ENCODE data around the gene VGLL2. TPM values are rescaled to one million over a fixed set of nuclear protein-coding genes. Genes with fewer than 3 reads are reported as not detected.

VGLL2 gene
- total and polyA plus RNA-seq, 2 donors (not counting 1 experiment from before 2014, with no cell fraction given), result not detected

GRCh38 chr6:117309069-117309468, 43.7 kb downstream of the VGLL2 start:
- no peaks in the 10 kb centered on the region for H3K79me2 ChIP-seq (ENCODE audit: control insufficient read depth, insufficient read depth, low read length)

DNA sequence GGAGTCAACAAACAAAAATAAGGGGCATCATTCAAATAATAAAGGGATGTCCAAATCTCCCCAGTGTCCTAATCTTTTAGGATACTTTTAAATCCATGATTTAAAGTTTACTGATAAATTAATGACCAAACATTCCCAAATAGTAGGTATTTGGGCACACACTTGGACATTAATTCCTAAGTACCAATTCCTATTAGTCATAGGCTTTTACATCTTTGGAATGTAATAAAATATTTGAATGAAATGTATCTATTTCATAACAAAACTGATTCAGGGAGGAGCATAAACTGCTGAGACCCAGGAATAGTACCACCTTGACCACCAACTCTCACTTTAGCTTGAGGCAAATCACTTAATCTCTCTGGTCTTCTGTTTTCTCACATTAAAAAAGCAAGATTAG, 44.3 kb downstream of the VGLL2 start:
- Histone ChIP-seq H2AFZ (ENCODE audit: low read length) (no peak overlapping the region), H3K27me3 (ENCODE audit: control insufficient read depth, insufficient read depth, low read length) (no peaks in the 10 kb centered on the region), H3K9me3 (ENCODE audit: control insufficient read depth, insufficient read depth, low read depth, low read length) (no peaks in the 10 kb centered on the region), H3K4me2 (ENCODE audit: extremely low read depth, insufficient read depth, low read length) (no peak overlapping the region), H4K20me1 (ENCODE audit: control insufficient read depth, extremely low read depth, insufficient read depth, low read length) (no peaks in the 10 kb centered on the region), H3K9ac (ENCODE audit: insufficient read depth, low read length) (no peak overlapping the region), H3K4me3 (replicated peaks in 1 of 4; ENCODE audit: control extremely low read depth in 1 of 4, insufficient read depth in 1 of 4, low read depth in 3 of 4, low read length in 4 of 4) (no peak overlapping the region), H3K79me2 (ENCODE audit: control insufficient read depth, insufficient read depth, low read length) (no peaks in the 10 kb centered on the region), H3K4me1 (ENCODE audit: control insufficient read depth, extremely low read depth, insufficient read depth, low read length) (no peaks in the 10 kb centered on the region), H3K27ac (ENCODE audit: insufficient read depth, low read length) (no peak overlapping the region), H3K36me3 (ENCODE audit: control insufficient read depth, insufficient read depth, low read length) (no peaks in the 10 kb centered on the region)
- no peak for DNase-seq (ENCODE audit: low read depth in 2 of 2)
- TF ChIP-seq EZH2 (IDR thresholded peaks at IDR 0.05; ENCODE audit: low read length, missing control alignments), result no peak
- TF ChIP-seq, protein P1, sequence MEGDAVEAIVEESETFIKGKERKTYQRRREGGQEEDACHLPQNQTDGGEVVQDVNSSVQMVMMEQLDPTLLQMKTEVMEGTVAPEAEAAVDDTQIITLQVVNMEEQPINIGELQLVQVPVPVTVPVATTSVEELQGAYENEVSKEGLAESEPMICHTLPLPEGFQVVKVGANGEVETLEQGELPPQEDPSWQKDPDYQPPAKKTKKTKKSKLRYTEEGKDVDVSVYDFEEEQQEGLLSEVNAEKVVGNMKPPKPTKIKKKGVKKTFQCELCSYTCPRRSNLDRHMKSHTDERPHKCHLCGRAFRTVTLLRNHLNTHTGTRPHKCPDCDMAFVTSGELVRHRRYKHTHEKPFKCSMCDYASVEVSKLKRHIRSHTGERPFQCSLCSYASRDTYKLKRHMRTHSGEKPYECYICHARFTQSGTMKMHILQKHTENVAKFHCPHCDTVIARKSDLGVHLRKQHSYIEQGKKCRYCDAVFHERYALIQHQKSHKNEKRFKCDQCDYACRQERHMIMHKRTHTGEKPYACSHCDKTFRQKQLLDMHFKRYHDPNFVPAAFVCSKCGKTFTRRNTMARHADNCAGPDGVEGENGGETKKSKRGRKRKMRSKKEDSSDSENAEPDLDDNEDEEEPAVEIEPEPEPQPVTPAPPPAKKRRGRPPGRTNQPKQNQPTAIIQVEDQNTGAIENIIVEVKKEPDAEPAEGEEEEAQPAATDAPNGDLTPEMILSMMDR (conservative IDR thresholded peaks at IDR 0.05 in 1 of 2, IDR thresholded peaks at IDR 0.05 in 1 of 2; ENCODE audit: low read depth in 1 of 2, low read length in 2 of 2), result no peak

More at GRCh38 chr6:117309069-117309468, 43.7 kb downstream of the VGLL2 start:
- no peak for DNase-seq (ENCODE audit: low read depth in 2 of 2)
- Histone ChIP-seq H3K27me3 (ENCODE audit: control insufficient read depth, insufficient read depth, low read length) (no peaks in the 10 kb centered on the region), H3K4me2 (ENCODE audit: extremely low read depth, insufficient read depth, low read length) (no peak overlapping the region), H3K9ac (ENCODE audit: insufficient read depth, low read length) (no peak overlapping the region), H3K9me3 (ENCODE audit: control insufficient read depth, insufficient read depth, low read depth, low read length) (no peaks in the 10 kb centered on the region), H3K4me3 (replicated peaks in 1 of 4; ENCODE audit: control extremely low read depth in 1 of 4, insufficient read depth in 1 of 4, low read depth in 3 of 4, low read length in 4 of 4) (no peak overlapping the region), H2AFZ (ENCODE audit: low read length) (no peak overlapping the region), H3K27ac (ENCODE audit: insufficient read depth, low read length) (no peak overlapping the region), H3K36me3 (ENCODE audit: control insufficient read depth, insufficient read depth, low read length) (no peaks in the 10 kb centered on the region), H4K20me1 (ENCODE audit: control insufficient read depth, extremely low read depth, insufficient read depth, low read length) (no peaks in the 10 kb centered on the region), H3K4me1 (ENCODE audit: control insufficient read depth, extremely low read depth, insufficient read depth, low read length) (no peaks in the 10 kb centered on the region)
- no peak for TF ChIP-seq EZH2 (IDR thresholded peaks at IDR 0.05; ENCODE audit: low read length, missing control alignments)
- TF ChIP-seq, protein P1 (conservative IDR thresholded peaks at IDR 0.05 in 1 of 2, IDR thresholded peaks at IDR 0.05 in 1 of 2; ENCODE audit: low read depth in 1 of 2, low read length in 2 of 2), result no peak

GRCh38 chr6:117311310-117311709, 46.0 kb downstream of the VGLL2 start:
- no peak overlapping the region for H2AFZ ChIP-seq (ENCODE audit: low read length)
- H3K4me2 ChIP-seq (ENCODE audit: extremely low read depth, insufficient read depth, low read length), result no peak overlapping the region
- no peaks in the 10 kb centered on the region for H3K27me3 ChIP-seq (ENCODE audit: control insufficient read depth, insufficient read depth, low read length)
- TF ChIP-seq EZH2 (IDR thresholded peaks at IDR 0.05; ENCODE audit: low read length, missing control alignments), result no peak
- TF ChIP-seq, protein P1 (conservative IDR thresholded peaks at IDR 0.05 in 1 of 2, IDR thresholded peaks at IDR 0.05 in 1 of 2; ENCODE audit: low read depth in 1 of 2, low read length in 2 of 2), result no peak
- H3K9ac ChIP-seq (ENCODE audit: insufficient read depth, low read length), result no peak overlapping the region
- H3K4me3 ChIP-seq (replicated peaks in 1 of 4; ENCODE audit: control extremely low read depth in 1 of 4, insufficient read depth in 1 of 4, low read depth in 3 of 4, low read length in 4 of 4), result no peak overlapping the region
- no peaks in the 10 kb centered on the region for H3K79me2 ChIP-seq (ENCODE audit: control insufficient read depth, insufficient read depth, low read length)
- no peaks in the 10 kb centered on the region for H4K20me1 ChIP-seq (ENCODE audit: control insufficient read depth, extremely low read depth, insufficient read depth, low read length)
- H3K27ac ChIP-seq (ENCODE audit: insufficient read depth, low read length), result no peak overlapping the region
- no peaks in the 10 kb centered on the region for H3K36me3 ChIP-seq (ENCODE audit: control insufficient read depth, insufficient read depth, low read length)
- no peak for DNase-seq (ENCODE audit: low read depth in 2 of 2)
- H3K9me3 ChIP-seq (ENCODE audit: control insufficient read depth, insufficient read depth, low read depth, low read length), result no peaks in the 10 kb centered on the region
- H3K4me1 ChIP-seq (ENCODE audit: control insufficient read depth, extremely low read depth, insufficient read depth, low read length), result no peaks in the 10 kb centered on the region
